Myocyte (in vitro differentiated cells): ENCODE data around the gene GP5. TPM values are rescaled to one million over a fixed set of nuclear protein-coding genes. Genes with fewer than 3 reads are reported as not detected.

ENCODE experiments used
- DNase-seq: peaks from one replicate; pipeline ENCODE4 v3.0.0-alpha.2; 2012; ENCODE audit warnings: low read depth
- total RNA-seq: library from RNA; depleted of rRNA; stranded (reverse); fragments of >200 nt; gene quantifications from 2 replicates; pipeline ENCODE4 v1.2.3, GENCODE V29; 2014

GP5 gene
- total RNA-seq, 1 donor from 2014 or later = not detected

DNA sequence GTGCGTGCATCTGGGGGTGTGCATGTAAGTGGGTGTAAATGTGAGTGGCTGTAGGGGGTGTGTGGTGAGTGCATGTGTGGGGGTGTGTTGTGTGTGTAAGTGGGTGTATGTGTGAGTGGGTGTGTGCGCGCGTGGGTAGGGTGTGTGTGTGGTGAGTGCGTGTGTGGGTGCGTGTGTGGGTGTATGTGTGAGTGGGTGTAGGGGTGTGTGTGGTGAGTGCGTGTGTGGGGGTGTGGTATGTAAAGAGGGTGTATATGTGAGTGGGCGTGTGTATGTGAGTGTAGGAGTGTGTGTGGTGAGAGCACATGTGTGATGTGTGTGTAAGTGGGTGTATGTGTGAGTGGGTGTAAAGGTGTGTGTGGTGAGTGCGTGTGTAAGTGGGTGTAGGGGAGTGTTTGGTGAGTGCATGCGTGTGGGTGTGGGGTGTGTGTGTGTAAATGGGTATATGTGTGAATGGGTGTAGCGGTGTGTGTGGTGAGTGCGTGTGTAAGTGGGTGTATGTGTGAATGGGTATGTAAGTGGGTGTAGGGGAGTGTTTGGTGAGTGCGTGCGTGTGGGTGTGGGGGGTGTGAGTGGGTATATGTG lies 47.0 kb downstream of the GP5 start:
- DNase-seq = no peak

GRCh38 chr3:194351080-194351672 lies 47.9 kb downstream of the GP5 start, which contains the start of gene CPN2:
TSS of gene CPN2 (minus strand) at chr3:194351328. CDS start at chr3:194342702, 8,626 bp downstream.
- DNase-seq = no peak

DNA sequence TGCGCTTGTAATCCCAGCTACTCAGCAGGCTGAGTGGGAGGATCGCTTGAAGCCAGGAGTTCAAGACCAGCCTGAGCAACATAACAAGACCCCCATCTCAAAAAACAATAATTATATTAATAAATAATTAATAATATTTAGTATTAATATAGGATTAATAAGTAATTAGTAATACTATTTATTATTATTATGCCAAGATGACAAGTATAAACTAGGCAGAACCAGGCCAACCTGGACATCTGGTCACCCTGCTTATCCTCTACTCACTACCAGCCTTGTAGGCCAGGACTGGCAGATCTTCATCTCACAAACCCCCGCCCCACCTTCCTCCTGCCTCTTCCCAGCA lies 48.4 kb downstream of the GP5 start:
- no peak for DNase-seq

DNA sequence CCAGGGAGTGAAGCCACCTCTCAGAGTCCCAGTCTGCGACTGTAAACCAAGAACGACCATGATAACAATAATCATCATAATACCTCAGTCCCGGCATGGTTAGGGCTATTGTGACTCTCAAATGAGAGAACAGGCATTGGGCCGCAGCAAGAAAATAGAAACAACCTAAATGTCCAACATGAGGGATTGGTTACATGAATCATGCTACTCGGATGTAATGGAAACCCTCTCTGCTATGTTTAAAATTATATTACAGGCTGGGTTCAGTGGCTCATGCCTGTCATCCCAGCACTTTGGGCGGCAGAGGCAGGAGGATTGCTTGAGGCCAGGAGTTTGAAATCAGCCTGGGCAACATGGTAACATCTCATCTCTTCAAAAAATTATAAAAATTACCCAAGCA lies 50.7 kb downstream of the GP5 start:
- no peak for DNase-seq

- no peak for DNase-seq
These were observed 52.4 kb downstream of the GP5 start for GRCh38 chr3:194346621-194347020.

DNA sequence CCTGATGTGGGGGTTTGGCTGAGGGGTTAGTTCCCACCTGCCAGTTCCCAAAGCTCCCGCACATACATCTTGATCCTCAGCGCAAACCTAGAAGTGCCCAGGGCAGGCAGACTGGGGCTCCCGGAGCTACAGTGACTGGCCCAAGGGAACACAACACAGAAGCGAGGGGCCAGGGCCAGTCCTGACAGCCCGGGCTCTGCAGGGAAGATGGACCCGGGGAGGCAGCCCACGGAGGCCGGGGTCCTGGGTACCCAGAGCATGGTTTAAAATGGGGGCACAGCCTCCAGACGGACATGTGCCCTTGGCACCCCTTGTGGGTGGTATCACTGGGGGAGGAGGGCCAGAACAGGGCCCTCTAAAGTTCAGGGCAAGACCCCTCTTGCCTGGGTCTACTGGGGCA lies 53.0 kb downstream of the GP5 start:
- DNase-seq = no peak

Other genes starting within 250 kb of the GP5 start
- gene CPN2, start 47.9 kb downstream of the GP5 start, total RNA-seq = not detected in 2 replicates
- 0.16 TPM in 1 of 2 replicates, not detected in the other for gene LRRC15, start 29.5 kb downstream of the GP5 start, total RNA-seq
- gene ATP13A3, start 87.7 kb upstream of the GP5 start, total RNA-seq = 202 and 213 TPM in 2 replicates
- 16.7 and 21.1 TPM in 2 replicates for gene TMEM44, start 234.2 kb upstream of the GP5 start, total RNA-seq